Lower leg skin (tissue), 3 donors: ENCODE data around the gene CYS1.

Experiments
- CTCF ChIP-seq, 3 donors: fragments of 450-650 bp; IDR thresholded peaks; one replicate each; pipeline ENCODE4 v1.5.1; 2016; ENCODE audit warnings: antibody characterized with exemption in 3 of 3, mild to moderate bottlenecking in 3 of 3, moderate library complexity in 2 of 3
- POLR2A ChIP-seq, 2 donors: fragments of 450-650 bp; IDR thresholded peaks; one replicate each; pipeline ENCODE4 v1.6.1; 2016 to 2017; ENCODE audit warnings: antibody characterized with exemption in 2 of 2, mild to moderate bottlenecking in 1 of 2, moderate library complexity in 1 of 2

GRCh38 chr2:10064932-10065772, 15.1 kb downstream of the CYS1 start:
- TF ChIP-seq POLR2A (IDR thresholded peaks at IDR 0.05) (no peak), CTCF (IDR thresholded peaks at IDR 0.05) (no peak)
